ENCODE results near the gene ENPP4.
"Not testable (repeated sequence)": the region's sequence is repeated elsewhere in the genome, so short reads cannot be mapped to it uniquely, and the experiment has no call there.

The ENPP4 gene

DNA sequence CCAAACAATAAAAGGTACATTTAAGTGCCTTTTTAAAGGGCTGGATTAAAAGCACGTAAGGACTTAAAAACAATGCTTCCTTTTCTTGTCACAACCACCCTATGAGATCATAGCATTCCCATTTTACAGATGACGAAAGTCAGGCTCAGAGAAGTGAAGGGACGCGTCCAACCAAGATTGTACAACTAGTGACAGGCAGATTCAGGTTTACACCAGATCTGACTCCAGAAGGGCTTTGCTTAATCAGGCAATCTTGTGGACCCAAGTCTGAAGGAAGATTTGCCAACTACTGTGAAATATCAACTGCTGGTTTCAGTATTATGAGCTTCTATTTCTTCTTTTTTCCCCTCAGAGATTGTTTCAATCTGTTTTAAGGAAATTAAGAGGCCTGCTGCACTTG, 877 bp downstream of the ENPP4 start:
- DNase-seq (ENCODE audit: low spot score): no peak

DNA sequence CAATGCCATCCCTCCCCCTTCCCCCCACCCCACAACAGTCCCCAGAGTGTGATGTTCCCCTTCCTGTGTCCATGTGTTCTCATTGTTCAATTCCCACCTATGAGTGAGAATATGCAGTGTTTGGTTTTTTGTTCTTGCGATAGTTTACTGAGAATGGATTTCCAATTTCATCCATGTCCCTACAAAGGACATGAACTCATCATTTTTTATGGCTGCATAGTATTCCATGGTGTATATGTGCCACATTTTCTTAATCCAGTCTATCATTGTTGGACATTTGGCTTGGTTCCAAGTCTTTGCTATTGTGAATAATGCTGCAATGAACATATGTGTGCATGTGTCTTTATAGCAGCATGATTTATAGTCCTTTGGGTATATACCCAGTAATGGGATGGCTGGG, 1.5 kb downstream of the ENPP4 start:
- DNase-seq (ENCODE audit: low spot score): not testable (repeated sequence)

DNA sequence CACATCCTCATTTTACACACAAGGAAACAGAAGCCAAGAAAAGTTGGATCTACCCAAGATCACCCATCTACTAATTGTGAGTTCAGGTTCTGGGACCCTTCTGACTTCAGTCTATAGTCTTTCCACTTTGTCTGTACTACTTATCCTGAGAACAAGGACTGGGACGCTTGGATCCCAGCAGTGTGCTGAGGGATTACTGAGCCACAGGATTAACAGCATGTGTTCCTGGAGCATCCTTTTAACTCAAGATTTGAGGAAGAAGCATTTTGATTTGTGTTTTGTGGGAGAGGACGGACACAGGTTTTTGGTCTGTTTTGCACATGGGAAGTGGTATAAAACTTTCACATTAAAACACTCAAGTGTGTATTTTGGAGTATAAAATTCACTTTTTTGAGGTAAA, 4.4 kb downstream of the ENPP4 start:
- DNase-seq (ENCODE audit: low spot score): no peak

DNA sequence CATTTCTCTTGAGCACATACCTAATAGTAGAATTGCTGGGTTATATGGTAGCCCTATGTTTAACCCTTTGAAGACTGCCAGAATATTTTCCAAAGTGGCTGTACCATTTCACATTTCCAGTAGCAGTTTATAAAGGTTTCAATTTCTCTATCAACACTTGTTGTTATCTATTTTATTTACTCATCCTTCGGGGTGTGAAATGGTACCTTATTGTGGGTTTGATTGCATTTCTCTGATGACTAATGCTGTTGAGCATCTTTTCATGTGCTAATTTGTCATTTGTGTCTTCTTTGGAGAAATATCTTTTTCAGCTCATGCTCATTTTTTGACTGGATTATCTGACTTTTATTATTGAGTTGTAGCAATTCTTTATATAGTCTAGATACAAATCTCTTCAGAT, 5.4 kb downstream of the ENPP4 start:
- DNase-seq (ENCODE audit: low spot score): no peak

DNA sequence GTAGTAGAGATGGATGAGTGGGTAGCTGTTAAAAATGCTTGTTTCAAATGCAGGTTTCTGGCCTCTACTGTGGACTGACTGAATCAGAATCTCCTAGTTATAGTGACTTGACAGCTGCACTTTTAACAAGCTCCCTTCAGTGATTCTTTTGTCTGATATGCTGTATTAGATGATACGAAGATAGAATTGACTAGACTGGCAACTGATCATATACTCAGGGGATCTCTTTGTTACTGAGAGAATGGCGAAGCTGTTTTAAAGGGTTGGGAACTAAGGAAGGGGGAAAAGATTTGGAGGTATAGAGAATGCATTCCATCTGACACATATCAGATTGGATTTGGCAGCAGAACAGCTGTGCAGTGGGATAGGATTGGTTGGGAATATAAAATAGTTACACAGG, 7.0 kb downstream of the ENPP4 start:
- DNase-seq (ENCODE audit: low spot score): no peak

DNA sequence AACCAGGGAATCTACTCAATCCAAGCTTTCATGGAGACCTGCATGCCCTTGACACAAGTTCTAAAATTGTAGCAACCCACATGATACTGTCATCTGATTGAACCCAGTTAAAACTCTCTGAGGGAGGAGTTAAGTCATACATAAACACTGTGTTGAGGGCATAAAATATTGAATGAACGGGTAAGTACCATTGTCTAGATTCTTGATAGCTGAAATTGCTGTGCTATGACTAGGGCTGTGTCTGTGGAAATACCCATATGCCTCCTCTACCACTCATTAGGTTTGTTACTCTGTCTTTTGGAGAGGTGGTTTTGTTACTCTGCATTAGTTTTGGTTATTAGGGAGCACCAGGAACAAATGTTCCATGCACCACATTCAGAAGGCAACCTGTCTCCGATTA, 7.6 kb downstream of the ENPP4 start:
- DNase-seq (ENCODE audit: low spot score): no peak

DNA sequence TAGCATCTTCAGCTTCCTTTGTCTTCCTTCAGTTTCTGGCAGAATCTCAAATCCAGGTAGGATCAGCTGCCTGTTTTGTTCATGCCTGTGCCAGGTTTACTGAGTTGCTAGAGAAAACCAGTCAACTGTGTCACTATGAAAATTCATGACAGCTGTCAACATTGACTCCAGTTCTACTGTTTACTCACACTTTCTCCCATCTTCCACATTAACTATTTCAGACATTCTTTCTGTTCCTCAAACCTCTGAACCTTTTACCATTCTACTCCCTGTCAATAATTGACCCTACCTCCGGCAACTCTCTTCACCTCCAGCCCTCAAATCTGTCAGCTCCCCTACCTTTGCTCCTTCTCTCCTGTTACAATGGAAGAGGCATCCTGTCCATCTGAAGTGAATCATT, 8.5 kb downstream of the ENPP4 start:
- DNase-seq (ENCODE audit: low spot score): no peak

DNA sequence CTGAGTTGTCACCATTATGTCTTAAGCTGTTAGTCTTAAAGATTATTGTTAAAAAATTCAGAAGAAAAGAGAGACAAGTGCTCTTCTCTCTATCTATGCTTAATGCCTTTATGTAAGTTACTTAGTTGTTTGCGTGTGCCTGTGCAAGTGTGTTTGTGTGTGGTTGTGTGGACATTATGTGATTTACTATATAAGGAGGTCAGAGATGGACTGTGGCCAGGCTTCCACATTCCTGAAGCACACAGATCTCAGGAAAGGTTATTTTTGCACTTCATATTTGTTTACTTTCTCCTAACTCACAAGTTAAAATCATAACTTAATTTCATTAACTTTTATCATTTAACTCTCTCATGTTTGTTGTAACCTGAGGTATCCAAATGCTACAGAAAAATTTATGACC, 14.5 kb downstream of the ENPP4 start:
- no peak for DNase-seq (ENCODE audit: low spot score)

DNA sequence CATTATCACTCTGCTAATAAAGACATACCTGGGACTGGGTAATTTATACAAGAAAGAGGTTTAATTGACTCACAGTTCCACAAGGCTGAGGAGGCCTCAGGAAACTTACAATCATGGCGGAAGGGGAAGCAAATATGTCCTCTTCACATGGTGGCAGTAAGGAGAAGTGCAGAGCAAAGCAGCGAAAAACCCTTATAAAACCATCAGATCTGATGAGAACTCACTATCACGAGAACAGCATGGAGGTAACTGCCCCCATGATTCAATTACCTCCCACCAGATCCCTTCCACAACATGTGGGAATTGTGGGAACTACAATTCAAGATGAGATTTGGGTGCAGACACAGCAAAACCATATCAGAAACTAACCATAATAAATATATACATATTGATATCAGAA, 19.3 kb downstream of the ENPP4 start:
- DNase-seq (ENCODE audit: low spot score): not testable (repeated sequence)

DNA sequence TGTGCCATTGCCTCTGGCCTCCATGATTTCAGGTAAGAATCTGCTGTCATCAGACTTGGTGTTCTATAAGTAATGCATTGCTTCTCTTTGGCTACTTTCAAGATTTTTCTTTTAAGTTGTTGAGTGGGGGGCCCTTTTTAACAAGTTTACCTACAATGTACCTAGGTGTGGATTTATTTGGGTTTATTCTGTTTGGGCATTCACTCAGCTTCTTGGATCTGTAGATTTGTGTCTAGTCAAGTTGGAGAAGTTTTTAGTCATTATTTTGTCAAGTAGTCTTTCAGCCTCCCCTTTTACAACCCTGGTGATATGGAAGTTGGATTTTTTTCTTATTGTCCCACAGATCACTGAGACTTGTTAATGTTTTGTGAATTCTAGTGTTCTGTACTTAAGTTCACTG, 26.9 kb downstream of the ENPP4 start:
- DNase-seq (ENCODE audit: low spot score): no peak

DNA sequence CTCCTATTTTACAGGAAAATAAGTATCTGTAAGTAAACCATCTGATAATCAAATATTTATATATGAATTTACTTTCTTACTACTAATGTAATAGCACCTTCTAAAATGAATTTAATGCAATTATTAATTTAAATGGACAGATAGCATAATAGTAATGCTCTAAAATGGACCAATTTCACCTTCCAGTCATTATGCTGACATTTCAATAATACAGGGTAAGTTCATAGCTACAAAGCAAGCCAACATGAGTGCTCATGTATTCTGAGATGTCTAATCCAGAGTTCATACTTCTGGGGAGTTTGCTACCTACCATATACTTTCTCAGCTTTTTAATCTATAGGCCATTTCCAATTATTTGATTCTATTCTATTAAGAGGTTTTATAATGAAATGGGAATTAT, 29.4 kb downstream of the ENPP4 start:
- DNase-seq (ENCODE audit: low spot score): no peak

DNA sequence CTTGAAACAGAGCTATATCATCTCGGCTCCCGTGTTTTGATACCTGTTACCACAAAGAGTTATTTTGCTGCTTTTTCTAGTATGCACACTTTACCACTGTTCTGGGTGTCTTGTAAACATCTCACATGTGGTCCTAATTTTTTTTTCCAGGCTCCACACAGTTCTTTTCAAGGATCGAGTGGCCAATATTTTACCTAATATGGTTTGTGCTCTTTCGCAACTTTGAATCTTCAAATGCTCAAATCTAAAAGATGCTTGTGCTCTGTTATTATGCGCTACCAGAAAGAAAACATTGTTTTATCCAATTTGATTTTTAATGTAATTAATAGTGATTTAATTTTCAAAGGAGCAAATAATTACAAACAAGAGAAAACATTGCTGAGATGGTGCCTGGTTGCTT, 30.3 kb downstream of the ENPP4 start:
- DNase-seq (ENCODE audit: low spot score): no peak

DNA sequence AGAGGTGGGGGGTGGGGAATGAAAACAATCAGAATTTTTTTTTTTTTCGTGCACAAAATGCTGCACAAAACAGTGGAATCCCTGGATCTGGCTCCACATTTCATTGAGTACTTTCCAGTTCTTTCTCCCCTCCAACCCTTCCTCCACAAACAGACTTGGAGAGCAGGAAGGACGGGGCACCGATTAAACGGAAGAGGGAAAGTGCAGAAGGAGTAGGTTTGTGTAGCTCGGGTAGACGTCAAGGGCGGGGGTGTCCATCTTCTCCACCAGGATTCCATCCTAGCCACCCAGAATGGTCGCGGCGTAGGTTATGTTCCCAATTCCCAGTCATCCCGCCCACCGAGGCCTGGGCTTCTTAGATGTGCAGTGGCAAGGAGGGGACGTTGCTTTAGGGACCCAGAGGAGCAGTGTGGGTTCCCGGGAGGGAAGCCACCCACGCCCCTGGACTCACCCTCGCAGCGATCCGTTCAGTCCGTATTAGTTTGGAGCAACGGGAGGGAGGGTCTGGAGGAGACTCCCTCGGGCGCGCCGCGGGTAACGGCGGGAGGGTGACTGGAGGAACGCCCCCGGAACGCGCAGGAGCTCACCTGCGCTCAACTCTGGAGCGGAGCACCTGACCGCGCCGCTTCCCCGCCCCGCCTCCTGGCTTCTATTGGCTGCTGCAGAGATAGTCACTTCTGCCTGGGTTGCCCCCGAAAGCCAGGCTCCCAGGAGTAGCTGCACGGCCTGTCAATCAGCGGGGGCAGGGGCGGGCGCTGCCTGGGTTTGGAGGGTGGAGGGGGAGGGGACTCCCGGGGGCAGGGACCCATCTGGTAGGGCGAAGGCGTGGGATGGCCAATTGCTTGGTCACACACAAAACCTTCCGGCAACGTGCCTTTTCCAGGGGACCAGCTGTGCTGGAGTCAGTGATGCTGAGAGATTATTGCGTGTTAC, 40.8 kb downstream of the ENPP4 start, which contains the start of gene ENPP5:
Gene ENPP5 (minus strand): TSS at position 624 of the 933 bp plus-strand sequence. CDS start 2,718 bp downstream, outside the sequence.
- peak; percentile 48 for DNase-seq (ENCODE audit: low spot score)

DNA sequence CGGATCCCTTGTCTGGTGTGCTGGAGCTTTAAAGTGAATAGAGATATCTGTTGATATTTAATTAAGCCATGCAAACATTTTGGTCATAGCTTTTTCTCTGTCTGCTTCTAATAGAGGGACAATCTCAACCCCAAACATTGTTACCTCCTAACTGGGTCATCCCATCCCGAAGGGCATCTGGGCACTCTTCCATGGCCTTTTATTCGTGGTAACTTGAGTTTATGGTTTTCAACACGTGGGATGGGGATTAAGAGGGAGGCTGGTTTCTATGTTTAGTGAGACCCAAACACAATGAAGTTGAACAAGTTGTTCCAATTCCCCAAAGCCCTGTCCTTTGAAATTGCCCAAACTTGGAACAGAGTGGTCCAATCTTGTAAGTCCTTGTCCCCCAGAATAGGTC, 42.4 kb downstream of the ENPP4 start:
- DNase-seq (ENCODE audit: low spot score): no peak

DNA sequence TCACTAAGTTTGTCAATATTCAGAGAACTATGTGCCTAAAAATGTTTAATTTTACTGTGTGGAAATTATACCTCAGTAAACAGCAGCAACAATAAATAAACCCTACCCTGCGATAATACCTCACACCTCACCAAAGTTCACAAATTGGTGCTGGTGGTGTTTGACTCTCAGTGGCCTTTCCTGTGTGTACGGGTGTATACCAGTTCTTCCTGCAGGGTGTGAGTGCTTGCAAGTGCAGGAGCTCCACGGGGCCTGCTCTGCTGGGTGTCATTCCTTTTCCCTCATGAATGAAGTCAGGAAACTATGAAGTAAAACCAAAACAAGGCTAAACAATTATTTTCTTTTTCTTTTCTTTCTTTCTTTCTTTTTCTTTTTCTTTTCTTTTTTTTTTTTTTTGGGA, 45.1 kb downstream of the ENPP4 start:
- no peak for DNase-seq (ENCODE audit: low spot score)

DNA sequence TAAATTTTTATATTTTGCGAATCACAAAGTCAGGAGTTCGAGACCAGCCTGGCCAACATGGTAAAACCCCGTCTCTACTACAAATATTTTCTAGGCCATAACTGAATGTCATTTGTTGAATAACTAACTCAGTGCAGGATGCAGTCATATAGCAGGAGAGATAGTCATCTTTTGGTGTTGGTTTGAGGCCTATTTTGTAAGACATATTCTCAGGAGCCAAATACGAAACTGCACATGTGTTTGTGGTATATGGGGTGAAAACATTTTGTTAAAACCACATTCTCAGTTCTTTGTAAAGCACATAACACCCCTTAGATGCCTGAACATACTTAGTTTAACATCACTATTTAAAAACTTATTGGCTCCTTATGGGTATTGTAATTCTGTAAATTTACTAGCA, 45.7 kb downstream of the ENPP4 start:
- no peak for DNase-seq (ENCODE audit: low spot score)

DNA sequence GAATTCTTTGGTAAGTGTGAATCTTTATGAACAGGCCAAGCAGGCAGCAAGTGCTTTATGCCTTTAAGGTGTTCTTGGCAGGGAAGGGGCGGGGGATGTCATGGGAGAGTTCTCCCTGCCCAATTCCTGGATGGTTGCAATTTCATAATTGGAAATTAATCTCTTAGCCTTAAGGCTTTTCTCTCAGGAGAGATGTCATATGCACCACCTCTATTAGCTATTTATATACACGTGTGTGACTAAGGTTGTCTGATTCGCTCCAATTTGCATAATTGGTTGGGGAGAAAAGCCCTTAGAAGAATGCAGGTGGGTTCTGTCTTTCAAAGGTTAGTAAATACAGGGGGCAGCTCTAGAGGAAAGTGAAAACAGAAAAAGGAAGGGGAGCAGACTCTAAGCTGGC, 46.2 kb downstream of the ENPP4 start:
- DNase-seq (ENCODE audit: low spot score): no peak

DNA sequence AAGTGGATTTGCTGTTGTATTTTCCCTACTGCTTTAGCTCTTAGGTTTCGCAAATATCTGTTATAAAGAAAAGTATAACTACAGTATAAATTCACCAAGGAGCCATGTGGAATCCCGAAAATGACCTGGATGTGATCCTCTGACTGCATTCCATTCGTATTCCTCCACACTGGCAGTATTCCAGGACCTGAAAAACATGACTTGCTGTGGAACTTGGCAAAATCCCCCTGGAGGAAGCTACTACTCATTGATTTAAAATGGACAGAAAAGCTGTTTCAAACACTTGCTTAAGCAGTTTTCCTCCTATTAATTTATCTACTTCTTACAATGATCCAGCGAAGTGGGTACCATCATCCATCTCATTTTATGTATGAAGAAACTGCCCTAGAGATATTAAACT, 54.3 kb downstream of the ENPP4 start:
- peak; percentile 81 for DNase-seq (ENCODE audit: low spot score)

DNA sequence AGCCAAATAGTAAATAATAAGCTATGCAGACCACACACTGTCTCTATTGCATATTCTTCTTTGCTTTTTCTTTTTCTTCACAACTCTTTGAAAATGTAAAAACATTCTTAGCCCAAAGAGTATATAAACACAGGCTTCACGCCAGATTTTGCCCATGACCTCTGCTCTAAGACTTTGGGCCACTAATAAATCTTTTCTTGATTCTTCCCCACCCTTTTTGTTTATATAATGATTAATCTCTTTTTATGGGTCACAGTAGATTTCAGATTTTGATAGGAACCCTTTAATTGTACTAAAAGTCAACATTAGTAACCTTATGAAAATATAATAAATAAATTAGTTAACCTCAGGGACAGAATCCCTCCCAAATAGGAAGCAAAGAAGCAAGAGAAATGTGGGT, 56.8 kb downstream of the ENPP4 start:
- no peak for DNase-seq (ENCODE audit: low spot score)

DNA sequence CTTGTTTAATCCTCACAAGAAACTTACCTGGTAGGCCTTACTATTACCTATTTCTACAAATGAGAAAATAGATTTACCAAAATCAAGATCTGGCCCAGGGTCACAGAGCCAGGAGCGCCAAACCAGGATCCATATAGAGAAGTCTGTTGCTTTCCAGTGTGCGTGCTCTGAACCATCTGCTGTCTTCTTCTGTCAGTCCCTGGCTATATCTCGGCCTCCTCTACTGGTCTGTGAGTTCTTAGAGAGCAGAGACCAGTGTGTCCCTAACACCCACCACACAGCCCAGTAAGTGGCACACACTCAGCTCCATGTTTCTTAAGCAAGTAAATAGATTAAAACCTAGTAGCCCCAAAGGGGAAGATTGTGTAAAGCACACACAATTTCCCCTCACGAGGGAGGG, 59.9 kb downstream of the ENPP4 start:
- no peak for DNase-seq (ENCODE audit: low spot score)

DNA sequence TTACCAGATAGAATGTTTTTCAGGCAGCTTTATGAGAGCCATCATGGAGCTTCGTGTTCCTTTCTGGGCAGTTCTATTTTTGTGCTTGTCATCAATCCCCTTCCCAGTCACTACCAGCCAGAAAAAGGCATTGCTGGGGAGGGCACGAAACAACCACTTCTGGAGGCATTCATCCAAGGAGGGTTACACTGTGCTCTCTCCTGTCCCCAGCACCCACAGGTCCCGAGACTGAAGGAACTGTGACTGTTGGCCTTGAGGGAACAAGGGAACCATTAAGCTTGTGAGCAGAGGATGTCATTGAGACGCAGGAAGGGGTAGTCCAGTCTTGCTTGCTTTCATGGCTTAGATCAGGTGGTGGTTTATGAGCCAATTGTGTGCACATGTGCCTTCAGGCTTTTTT, 61.1 kb downstream of the ENPP4 start:
- DNase-seq (ENCODE audit: low spot score): no peak

DNA sequence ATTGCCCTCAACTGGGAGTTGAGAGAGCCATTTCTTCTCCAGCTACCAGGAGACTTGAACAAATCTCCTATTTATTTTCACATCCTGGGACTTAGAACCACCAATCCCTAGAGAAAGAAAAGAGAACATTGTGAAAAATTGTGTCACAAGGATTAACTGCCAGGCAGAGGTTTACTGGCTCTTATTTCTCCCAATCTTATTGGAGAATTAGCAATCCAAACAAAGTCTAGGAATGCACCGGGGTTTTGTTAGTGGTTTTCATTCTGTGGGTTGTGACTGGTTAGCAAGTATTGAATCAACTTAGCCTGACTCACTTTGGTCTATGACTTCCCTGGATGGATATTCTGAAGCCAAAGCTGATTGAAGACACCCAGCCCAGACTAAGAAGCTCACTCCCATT, 62.2 kb downstream of the ENPP4 start:
- DNase-seq (ENCODE audit: low spot score): peak; percentile 92
